K562 (cell line): ENCODE data around the gene ROPN1.

Source experiments
- POLR2AphosphoS5 ChIP-seq: IDR thresholded peaks from 2 replicates; pipeline ENCODE4 v1.6.1; 2011; ENCODE audit warnings: mild to moderate bottlenecking, low read depth, low read length, moderate library complexity; ENCODE audit not compliant: control insufficient read depth, insufficient read depth
- TAF1 ChIP-seq: IDR thresholded peaks from 2 replicates; pipeline ENCODE4 v1.6.1; 2011; ENCODE audit warnings: mild to moderate bottlenecking, low read length, moderate library complexity; ENCODE audit not compliant: insufficient read depth, control insufficient read depth, severe bottlenecking; ENCODE audit errors: extremely low read depth
- ZNF695 ChIP-seq: fragments of 450-650 bp; formaldehyde crosslinking; IDR thresholded peaks from 2 replicates; pipeline ENCODE4 v1.4.0; 2020; ENCODE audit warnings: mild to moderate bottlenecking, moderate library complexity
- TF ChIP-seq, protein P1 (sequence below): IDR thresholded peaks from 2 replicates; pipeline ENCODE4 v1.6.1; 2012; ENCODE audit warnings: low read depth, low read length, improper control_type of control experiment, borderline replicate concordance
- TF ChIP-seq, protein P2 (sequence below): fragments of 450-650 bp; formaldehyde crosslinking; IDR thresholded peaks from 2 replicates; pipeline ENCODE4 v1.4.0; 2020; ENCODE audit warnings: mild to moderate bottlenecking, moderate library complexity

DNA sequence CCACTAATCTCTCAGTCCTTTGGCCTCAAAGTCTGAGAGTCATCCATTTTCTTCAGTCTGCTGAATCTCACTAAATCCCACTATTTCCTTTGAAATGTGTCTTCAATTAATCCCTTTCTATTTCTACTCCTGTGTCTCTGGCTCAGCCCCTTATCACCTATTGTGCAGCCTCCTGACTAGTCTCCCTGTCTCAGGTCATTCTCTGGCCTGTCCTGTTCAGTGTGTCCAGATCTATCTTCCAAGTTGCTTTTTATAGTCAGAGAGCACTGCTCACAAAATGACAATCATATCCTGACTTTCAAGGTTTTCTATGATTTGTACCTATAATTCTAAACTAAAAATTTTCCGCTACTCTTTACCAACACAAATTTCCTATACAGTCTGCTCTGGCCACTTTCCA is 7.6 kb downstream of the ROPN1 start:
- TF ChIP-seq, protein P1, sequence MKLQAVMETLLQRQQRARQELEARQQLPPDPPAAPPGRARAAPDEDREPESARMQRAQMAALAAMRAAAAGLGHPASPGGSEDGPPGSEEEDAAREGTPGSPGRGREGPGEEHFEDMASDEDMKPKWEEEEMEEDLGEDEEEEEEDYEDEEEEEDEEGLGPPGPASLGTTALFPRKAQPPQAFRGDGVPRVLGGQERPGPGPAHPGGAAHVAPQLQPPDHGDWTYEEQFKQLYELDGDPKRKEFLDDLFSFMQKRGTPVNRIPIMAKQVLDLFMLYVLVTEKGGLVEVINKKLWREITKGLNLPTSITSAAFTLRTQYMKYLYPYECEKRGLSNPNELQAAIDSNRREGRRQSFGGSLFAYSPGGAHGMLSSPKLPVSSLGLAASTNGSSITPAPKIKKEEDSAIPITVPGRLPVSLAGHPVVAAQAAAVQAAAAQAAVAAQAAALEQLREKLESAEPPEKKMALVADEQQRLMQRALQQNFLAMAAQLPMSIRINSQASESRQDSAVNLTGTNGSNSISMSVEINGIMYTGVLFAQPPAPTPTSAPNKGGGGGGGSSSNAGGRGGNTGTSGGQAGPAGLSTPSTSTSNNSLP, result no peak
- TF ChIP-seq POLR2AphosphoS5 (no peak), ZNF695 (CRISPR knock-in tag) (no peak), TAF1 (no peak)
- TF ChIP-seq, protein P2, sequence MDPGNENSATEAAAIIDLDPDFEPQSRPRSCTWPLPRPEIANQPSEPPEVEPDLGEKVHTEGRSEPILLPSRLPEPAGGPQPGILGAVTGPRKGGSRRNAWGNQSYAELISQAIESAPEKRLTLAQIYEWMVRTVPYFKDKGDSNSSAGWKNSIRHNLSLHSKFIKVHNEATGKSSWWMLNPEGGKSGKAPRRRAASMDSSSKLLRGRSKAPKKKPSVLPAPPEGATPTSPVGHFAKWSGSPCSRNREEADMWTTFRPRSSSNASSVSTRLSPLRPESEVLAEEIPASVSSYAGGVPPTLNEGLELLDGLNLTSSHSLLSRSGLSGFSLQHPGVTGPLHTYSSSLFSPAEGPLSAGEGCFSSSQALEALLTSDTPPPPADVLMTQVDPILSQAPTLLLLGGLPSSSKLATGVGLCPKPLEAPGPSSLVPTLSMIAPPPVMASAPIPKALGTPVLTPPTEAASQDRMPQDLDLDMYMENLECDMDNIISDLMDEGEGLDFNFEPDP (CRISPR knock-in tag), result no peak
